GM21723 (cell line): ENCODE measurements around the gene CABP4.

Experiments used
- ATAC-seq: cut with Tn5 transposase; IDR thresholded peaks from one replicate; pipeline ENCODE4 v1.9.1; 2021; ENCODE audit warnings: mild to moderate bottlenecking, moderate library complexity; ENCODE audit not compliant: unreplicated experiment

The CABP4 gene

GRCh38 chr11:67507242-67507863, 52.2 kb downstream of the CABP4 start:
- no peak for ATAC-seq

DNA sequence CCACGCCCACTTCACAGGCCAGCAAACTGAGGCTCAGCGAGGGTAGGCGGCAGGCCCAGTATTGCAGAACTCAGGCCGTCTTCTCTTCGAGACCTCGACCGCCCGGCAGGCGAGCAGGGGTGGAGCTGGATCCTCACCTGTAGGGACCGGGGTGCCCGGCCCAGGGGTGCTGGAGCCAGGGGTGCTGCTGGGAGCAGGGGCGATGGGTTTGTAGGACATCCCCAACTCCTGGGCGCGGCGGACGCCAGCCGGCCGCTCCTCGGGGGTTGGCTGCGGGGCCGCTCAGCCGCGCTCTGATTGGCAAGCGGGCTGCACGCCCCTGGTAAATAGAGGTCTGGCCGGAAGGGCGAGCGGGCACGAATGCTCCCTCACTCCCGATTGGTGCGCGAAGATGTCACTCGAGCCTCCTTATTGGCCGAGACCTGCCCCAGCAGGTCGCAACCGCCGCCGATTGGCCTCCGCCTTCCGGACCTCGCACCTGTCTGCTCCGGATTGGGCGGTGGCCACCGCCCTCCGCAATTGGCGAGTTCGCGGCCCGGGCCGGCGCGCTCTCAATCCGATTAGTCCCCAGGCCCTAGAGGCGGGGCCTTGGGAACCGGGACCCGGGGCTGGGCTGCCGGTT, 52.8 kb downstream of the CABP4 start, which contains the start of gene CDK2AP2:
CDK2AP2 (minus strand) TSS at position 299 of the 622 bp plus-strand sequence; CDS start at position 219, 80 bp downstream.
- ATAC-seq = peak; percentile 67

DNA sequence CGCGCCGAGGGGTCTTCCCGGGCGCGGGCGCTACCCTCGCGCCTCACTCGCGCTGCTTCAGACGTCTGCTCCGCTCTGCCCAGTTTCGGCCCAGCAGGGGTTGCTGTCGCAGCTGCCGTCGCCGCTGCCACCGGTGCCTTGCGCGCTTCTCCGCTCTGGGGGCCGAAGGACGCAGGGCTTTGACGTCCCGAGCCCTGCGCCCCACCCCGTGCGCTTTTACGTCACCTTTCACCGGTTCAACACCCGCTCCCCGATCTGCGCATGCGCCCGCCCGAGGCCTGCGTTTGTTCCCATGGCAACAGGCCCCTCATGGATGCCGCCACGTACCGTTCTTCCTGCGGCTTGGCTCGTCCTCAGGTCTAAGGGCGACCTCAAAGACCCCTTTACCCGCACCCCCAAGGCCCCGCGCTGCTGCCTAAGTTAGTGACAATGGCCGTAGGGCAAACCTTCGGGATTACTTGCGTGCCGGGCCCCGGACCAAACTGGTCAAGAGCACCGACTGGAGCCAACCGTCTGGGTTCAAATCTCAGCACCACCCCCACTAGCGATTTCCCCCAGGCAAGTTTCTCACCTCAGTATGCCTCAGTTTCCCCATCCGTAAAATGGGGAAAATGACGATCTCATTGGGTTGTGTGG, 53.5 kb downstream of the CABP4 start:
- ATAC-seq = peak; percentile 38

GRCh38 chr11:67510023-67510345, 54.8 kb downstream of the CABP4 start:
- no peak for ATAC-seq
